Fibroblast of villous mesenchyme (primary cell): Measurements from ENCODE around the gene CYP4X1. TPM values are rescaled to one million over a fixed set of nuclear protein-coding genes. Genes with fewer than 3 reads are reported as not detected.
"Not testable (repeated sequence)": the region's sequence is repeated elsewhere in the genome, so short reads cannot be mapped to it uniquely, and the experiment has no call there.

Source experiments
- DNase-seq: peaks from one replicate; pipeline ENCODE4 v3.0.0-alpha.2; 2010; ENCODE audit warnings: low read depth
- H3K4me3 ChIP-seq: 2 replicates; pipeline ENCODE4 v1.5.1; 2011; ENCODE audit warnings: low read depth, mild to moderate bottlenecking, low read length
- CTCF ChIP-seq: IDR thresholded peaks from 2 replicates; pipeline ENCODE4 v1.5.1; 2012; ENCODE audit warnings: low read depth, mild to moderate bottlenecking, low read length; ENCODE audit not compliant: insufficient read depth
- total RNA-seq: library from RNA; depleted of rRNA; stranded (reverse); fragments of >200 nt; gene quantifications from 2 replicates; pipeline ENCODE4 v1.2.3, GENCODE V29; 2012

Gene CYP4X1
- total RNA-seq, 1 donor: not detected

GRCh38 chr1:47002211-47002610 is 21.3 kb upstream of the CYP4X1 start:
- no peak overlapping the region for H3K4me3 ChIP-seq
- no peak for DNase-seq
- no peak for TF ChIP-seq CTCF

- no peak for TF ChIP-seq CTCF
- DNase-seq: no peak
- H3K4me3 ChIP-seq: no peak overlapping the region
Measured at GRCh38 chr1:47003896-47004403, 19.5 kb upstream of the CYP4X1 start.

- H3K4me3 ChIP-seq, DNase-seq: not testable (repeated sequence)
Measured at GRCh38 chr1:47006437-47006836, 17.0 kb upstream of the CYP4X1 start.

GRCh38 chr1:47013293-47013692 is 10.2 kb upstream of the CYP4X1 start:
- no peak for TF ChIP-seq CTCF
- H3K4me3 ChIP-seq: no peak overlapping the region
- DNase-seq: no peak

GRCh38 chr1:47021070-47021469 is 2.4 kb upstream of the CYP4X1 start:
- H3K4me3 ChIP-seq: no peak overlapping the region
- no peak for DNase-seq
- no peak for TF ChIP-seq CTCF

GRCh38 chr1:47024141-47024801 is 802 bp downstream of the CYP4X1 start:
- no peak for DNase-seq
- no peak for TF ChIP-seq CTCF

GRCh38 chr1:47030170-47030805 is 6.8 kb downstream of the CYP4X1 start:
- no peak for DNase-seq
- no peak for TF ChIP-seq CTCF
- H3K4me3 ChIP-seq: no peak overlapping the region

More at GRCh38 chr1:47024141-47024801, 802 bp downstream of the CYP4X1 start:
- H3K4me3 ChIP-seq: no peak overlapping the region
